Upper lobe of left lung (tissue), 4 donors: ENCODE measurements around the gene ZSCAN25.

ENCODE experiments used
- EP300 ChIP-seq, 4 donors: sonication (generic); formaldehyde crosslinking; IDR thresholded peaks; one replicate each; pipeline ENCODE4 v1.5.1; 2017; ENCODE audit warnings: antibody characterized with exemption in 4 of 4, control low read depth in 2 of 4
- POLR2A ChIP-seq, 4 donors: fragments of 450-650 bp; IDR thresholded peaks; one replicate each; pipeline ENCODE4 v1.5.1; 2016 to 2017; ENCODE audit warnings: antibody characterized with exemption in 4 of 4, mild to moderate bottlenecking in 2 of 4
- POLR2AphosphoS5 ChIP-seq, 2 donors: sonication (generic); formaldehyde crosslinking; IDR thresholded peaks; one replicate each; pipeline ENCODE4 v1.5.1; 2017; ENCODE audit warnings: antibody characterized with exemption in 2 of 2
- TF ChIP-seq, protein P1 (sequence below), 6 experiments: fragments of 450-650 bp in 4 of 6; fragments of 200-600 bp in 2 of 6; sonication (generic) in 2 of 6; IDR thresholded peaks; one replicate each; pipeline ENCODE4 v1.5.1; 2016 to 2019; ENCODE audit warnings: antibody characterized with exemption in 6 of 6

DNA sequence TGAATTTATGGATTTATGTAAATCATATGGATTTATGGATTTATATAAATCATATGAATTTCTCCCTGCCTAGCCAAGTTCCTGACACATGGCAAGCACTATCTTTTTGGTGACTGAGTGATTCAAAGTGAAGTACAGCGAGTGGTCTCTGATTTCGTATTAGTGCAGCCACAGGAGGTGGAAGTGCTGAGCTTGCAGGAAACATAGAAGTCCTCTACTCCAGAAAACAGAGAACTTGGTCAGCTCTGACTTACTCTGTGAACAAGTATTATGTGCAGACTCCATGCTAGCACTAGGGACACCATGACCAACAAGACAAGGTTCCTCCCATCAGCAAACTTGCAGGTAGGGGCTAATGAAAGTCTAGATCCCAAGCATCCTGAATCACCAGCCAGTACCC lies 34.5 kb downstream of the ZSCAN25 start:
- TF ChIP-seq, protein P1, sequence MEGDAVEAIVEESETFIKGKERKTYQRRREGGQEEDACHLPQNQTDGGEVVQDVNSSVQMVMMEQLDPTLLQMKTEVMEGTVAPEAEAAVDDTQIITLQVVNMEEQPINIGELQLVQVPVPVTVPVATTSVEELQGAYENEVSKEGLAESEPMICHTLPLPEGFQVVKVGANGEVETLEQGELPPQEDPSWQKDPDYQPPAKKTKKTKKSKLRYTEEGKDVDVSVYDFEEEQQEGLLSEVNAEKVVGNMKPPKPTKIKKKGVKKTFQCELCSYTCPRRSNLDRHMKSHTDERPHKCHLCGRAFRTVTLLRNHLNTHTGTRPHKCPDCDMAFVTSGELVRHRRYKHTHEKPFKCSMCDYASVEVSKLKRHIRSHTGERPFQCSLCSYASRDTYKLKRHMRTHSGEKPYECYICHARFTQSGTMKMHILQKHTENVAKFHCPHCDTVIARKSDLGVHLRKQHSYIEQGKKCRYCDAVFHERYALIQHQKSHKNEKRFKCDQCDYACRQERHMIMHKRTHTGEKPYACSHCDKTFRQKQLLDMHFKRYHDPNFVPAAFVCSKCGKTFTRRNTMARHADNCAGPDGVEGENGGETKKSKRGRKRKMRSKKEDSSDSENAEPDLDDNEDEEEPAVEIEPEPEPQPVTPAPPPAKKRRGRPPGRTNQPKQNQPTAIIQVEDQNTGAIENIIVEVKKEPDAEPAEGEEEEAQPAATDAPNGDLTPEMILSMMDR (IDR thresholded peaks at IDR 0.05): no peak
- no peak for TF ChIP-seq EP300 (IDR thresholded peaks at IDR 0.05)
- no peak for TF ChIP-seq POLR2A (IDR thresholded peaks at IDR 0.05)
- no peak for TF ChIP-seq POLR2AphosphoS5 (IDR thresholded peaks at IDR 0.05)
